ENCODE measurements around the gene GPX4. TPM values are rescaled to one million over a fixed set of nuclear protein-coding genes. Genes with fewer than 3 reads are reported as not detected.

The GPX4 gene
- total RNA-seq, 1 donor from 2014 or later = 190 TPM

DNA sequence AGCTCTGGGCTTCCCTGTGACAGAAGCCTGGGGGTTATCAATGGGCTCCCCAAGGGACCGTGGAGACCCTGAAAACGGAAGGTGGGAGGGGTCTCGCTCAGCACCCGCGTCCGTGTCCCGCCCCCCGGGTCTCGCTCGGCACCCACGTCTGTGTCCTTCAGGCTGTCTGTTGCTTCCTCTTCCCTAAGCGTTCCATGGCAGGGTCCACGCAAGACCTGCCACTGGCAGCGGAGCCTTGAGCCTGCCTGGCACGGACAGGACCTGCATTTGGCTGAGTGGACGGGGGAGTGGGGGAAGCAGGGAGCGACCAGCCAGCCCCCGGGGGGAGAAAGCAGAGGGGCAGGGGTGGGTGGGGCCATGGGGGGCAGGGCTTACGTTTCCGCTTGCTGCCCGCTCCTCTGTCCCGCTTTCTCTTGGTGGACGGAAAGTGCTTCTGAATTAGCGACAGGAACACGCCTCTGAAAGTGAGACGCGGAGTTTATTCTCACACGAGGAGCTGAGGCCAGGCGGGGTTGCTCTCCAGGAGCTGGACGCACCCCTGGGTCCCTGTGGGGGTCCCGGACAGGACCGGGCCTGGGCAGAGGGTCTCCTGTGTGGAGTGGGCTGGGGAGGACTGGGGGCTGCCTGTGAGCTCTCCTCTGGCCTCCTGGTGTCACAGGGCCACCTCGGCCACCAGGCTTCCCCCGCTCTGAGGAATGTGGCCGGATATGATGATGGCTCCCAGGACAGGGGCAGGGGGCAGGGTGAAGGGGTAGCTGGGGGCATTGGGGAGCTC is 12.0 kb downstream of the GPX4 start:
- Mint-ChIP-seq H3K9me3 (no peaks in the 10 kb centered on the region), H3K27me3 (ENCODE audit: low read depth) (no peaks in the 10 kb centered on the region), H3K27ac (no peak overlapping the region), H3K4me1 (no peaks in the 10 kb centered on the region), H3K4me3 (no peak overlapping the region), H3K36me3 (peaks cover 4% of the 10 kb centered on the region)
- no peak for DNase-seq (ENCODE audit: low spot score in 2 of 2, unreplicated experiment in 2 of 2)
- TF ChIP-seq, protein P1, sequence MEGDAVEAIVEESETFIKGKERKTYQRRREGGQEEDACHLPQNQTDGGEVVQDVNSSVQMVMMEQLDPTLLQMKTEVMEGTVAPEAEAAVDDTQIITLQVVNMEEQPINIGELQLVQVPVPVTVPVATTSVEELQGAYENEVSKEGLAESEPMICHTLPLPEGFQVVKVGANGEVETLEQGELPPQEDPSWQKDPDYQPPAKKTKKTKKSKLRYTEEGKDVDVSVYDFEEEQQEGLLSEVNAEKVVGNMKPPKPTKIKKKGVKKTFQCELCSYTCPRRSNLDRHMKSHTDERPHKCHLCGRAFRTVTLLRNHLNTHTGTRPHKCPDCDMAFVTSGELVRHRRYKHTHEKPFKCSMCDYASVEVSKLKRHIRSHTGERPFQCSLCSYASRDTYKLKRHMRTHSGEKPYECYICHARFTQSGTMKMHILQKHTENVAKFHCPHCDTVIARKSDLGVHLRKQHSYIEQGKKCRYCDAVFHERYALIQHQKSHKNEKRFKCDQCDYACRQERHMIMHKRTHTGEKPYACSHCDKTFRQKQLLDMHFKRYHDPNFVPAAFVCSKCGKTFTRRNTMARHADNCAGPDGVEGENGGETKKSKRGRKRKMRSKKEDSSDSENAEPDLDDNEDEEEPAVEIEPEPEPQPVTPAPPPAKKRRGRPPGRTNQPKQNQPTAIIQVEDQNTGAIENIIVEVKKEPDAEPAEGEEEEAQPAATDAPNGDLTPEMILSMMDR (IDR thresholded peaks at IDR 0.05; ENCODE audit: unreplicated experiment) = no peak

DNA sequence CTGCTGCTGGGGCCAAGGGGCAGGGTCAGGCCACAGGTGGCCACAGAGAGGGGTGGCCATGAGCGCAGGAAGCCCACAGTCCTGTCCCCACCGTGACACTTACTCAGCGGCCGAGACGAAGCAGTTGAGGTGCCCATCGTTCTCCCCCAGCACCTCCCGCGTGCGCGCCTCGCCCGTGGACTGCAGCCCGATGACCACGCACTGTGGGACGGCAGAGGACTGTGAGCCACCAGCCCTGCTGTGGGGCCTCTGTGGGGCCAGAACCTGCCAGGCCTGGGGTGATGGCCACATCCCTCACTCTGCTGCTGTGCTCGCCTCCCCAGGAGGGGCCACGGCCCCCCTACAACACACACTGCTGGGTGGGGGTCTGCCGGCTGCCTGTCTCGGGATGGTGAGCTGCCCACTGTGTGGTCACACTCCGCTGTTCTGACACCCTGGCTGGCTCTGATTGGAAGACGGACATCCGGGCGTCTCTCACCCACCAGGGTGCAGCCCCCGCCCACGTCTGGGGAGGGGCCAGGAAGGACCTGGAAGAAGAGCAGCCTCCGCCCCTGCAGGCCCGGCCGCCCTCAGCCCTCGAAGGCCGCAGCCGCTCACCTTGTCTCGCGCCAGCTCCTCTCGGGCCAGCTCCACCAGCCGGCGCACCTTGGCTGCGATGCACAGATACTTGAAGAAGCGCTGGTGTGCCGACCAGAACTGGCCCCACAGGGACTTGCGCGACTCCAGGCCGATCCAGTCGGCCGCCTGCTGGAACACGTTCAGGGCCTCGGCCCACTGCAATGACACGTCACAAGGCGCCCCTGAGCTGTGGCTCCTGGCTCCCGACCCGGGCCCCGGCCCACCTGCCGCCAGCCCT is 13.2 kb downstream of the GPX4 start:
- no peak for DNase-seq (ENCODE audit: low spot score in 2 of 2, unreplicated experiment in 2 of 2)
- TF ChIP-seq, protein P1 (IDR thresholded peaks at IDR 0.05; ENCODE audit: unreplicated experiment) = no peak
- no peaks in the 10 kb centered on the region for H3K27me3 Mint-ChIP-seq (ENCODE audit: low read depth)
- H3K9me3 Mint-ChIP-seq = no peaks in the 10 kb centered on the region
- H3K4me1 Mint-ChIP-seq = no peaks in the 10 kb centered on the region
- peaks cover 12% of the 10 kb centered on the region for H3K36me3 Mint-ChIP-seq
- H3K4me3 Mint-ChIP-seq = no peak overlapping the region
- no peak overlapping the region for H3K27ac Mint-ChIP-seq

DNA sequence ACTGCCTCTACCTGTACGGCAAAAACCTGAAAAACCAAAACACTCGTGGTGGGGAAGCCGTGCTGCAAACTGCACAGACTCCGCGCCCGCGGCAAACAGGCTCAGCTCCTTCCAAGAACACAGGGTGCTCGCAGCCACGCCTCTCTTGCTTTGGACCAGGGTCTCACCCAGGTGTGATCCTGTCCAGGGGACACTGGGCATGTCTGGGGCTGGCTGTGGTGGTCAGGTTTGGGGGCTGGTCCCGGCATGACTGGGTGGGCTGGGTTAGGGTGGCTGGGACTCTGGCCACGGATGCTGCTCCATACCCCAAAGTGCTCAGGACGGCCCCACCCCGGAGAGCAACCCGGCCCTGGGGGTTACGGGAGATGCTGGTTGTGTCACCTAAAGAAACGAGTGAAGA is 13.9 kb downstream of the GPX4 start:
- TF ChIP-seq, protein P1 (IDR thresholded peaks at IDR 0.05; ENCODE audit: unreplicated experiment) = no peak
- peaks cover 12% of the 10 kb centered on the region for H3K36me3 Mint-ChIP-seq
- no peak for DNase-seq (ENCODE audit: low spot score in 2 of 2, unreplicated experiment in 2 of 2)
- H3K27me3 Mint-ChIP-seq (ENCODE audit: low read depth) = no peaks in the 10 kb centered on the region
- H3K4me3 Mint-ChIP-seq = no peak overlapping the region
- no peaks in the 10 kb centered on the region for H3K9me3 Mint-ChIP-seq
- no peaks in the 10 kb centered on the region for H3K4me1 Mint-ChIP-seq
- no peak overlapping the region for H3K27ac Mint-ChIP-seq

DNA sequence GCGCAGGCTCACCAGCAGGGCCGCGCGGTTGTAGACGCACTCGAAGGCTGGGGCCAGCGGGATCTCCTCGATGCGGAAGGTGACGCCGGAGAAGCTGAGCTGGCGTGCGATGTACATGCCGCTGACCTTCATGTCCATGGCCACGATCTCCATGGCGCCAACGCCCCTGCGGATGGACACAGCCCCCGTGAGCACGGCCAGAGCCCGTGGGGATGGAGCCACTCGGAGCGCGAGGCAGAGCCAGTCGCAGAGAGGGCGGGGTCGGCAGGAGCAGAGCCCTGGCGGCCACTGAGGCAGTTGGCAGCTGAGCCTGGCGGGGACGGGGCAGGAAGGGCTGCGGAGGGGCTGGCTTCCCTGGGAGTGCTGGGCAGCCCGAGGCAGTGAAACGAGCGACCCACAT is 15.2 kb downstream of the GPX4 start:
- TF ChIP-seq, protein P1 (IDR thresholded peaks at IDR 0.05; ENCODE audit: unreplicated experiment) = no peak
- Mint-ChIP-seq H3K9me3 (no peaks in the 10 kb centered on the region), H3K27ac (no peak overlapping the region), H3K36me3 (peaks cover 15% of the 10 kb centered on the region), H3K4me3 (no peak overlapping the region), H3K4me1 (no peaks in the 10 kb centered on the region), H3K27me3 (ENCODE audit: low read depth) (no peaks in the 10 kb centered on the region)
- DNase-seq (ENCODE audit: low spot score in 2 of 2, unreplicated experiment in 2 of 2) = no peak

DNA sequence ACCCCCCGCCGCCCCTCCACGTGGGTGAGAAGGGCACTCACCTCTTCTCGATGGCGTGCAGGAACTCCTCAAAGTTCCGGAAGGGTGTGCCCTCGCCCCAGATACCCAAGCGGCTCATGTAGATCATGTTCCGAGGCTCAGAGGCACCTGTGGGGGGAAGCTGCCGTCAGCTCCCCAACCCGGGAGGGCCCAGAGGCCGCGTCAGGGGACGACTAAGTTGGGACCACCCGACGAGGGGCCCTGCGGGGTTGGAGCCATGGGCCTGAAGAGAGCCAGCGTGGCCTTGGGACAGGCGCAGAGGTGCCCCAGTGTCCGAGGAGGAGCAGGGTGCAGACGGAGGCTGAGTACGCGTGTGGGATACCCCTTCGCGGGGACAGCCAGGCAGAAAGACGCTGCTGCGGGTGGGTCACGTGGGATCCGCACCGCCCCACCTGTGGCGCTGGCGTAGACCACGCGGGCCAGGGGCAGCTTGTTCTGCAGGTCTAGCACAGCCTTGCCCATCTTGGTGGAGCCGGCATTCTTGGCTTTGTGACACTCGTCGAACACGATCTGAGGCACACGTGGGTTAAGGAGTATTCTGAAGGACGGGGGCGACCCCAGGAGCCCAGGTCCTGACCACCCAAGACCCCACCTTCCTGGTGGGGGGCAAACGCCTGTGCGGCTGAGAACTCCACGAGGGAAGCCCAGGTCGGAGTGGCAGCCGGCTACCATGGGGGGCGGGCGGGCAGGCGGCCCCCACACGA is 15.9 kb downstream of the GPX4 start:
- TF ChIP-seq, protein P1 (IDR thresholded peaks at IDR 0.05; ENCODE audit: unreplicated experiment) = no peak
- DNase-seq (ENCODE audit: low spot score in 2 of 2, unreplicated experiment in 2 of 2) = no peak

More for the DNA sequence above, 15.9 kb downstream of the GPX4 start:
- Mint-ChIP-seq H3K9me3 (no peaks in the 10 kb centered on the region), H3K27me3 (ENCODE audit: low read depth) (no peaks in the 10 kb centered on the region), H3K4me3 (no peak overlapping the region), H3K27ac (no peak overlapping the region), H3K4me1 (no peaks in the 10 kb centered on the region), H3K36me3 (peaks cover 15% of the 10 kb centered on the region)
